Neural cell (in vitro differentiated cells): Measurements from ENCODE around the gene SUSD5.

Source experiments
- CTCF ChIP-seq: fragments of 450-650 bp; IDR thresholded peaks from 2 replicates; pipeline ENCODE4 v1.5.1; 2014; ENCODE audit warnings: antibody characterized with exemption, mild to moderate bottlenecking, moderate library complexity; ENCODE audit not compliant: poor library complexity, severe bottlenecking
- EZH2 ChIP-seq: fragments of 200-600, 300-800 bp; shearing (Covaris generic), sonication (generic); IDR thresholded peaks from 2 replicates; pipeline ENCODE4 v1.6.1; 2014; ENCODE audit warnings: antibody characterized with exemption, low read length, borderline replicate concordance, mild to moderate bottlenecking; ENCODE audit not compliant: insufficient read depth, poor library complexity, severe bottlenecking
- RAD21 ChIP-seq: fragments of 450-650 bp; conservative IDR thresholded peaks from 2 replicates; pipeline ENCODE4 v1.6.1; 2014; ENCODE audit warnings: antibody characterized with exemption, mild to moderate bottlenecking, moderate library complexity

DNA sequence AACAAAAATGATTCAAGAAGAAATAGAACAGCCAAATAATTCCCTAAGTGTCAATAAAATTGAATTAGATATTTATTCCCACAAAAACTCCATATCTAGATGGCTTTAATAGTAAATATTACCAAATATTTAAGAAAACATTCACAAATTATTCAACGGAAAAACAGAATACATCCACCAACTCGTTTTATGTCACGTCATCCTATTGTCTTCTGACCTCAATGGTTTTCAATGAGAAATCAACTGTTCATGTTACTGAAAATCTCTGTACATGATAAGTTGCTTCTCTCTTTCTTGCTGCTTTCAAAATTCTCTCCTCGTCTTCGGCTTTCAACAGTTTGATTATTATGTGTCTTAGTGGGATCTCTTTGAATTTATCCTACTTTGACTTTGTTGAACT, 41.5 kb upstream of the SUSD5 start:
- no peak for TF ChIP-seq RAD21
- TF ChIP-seq EZH2 = no peak
- no peak for TF ChIP-seq CTCF
